Fibroblast of skin of left biceps (primary cell): Measurements from ENCODE around the gene PDK1.
"Not testable (repeated sequence)": the region's sequence is repeated elsewhere in the genome, so short reads cannot be mapped to it uniquely, and the experiment has no call there.

Experiments
- DNase-seq, 2 experiments: peaks; one replicate each; pipeline ENCODE4 v3.0.0-alpha.2; 2013; ENCODE audit warnings: low read depth in 2 of 2

Gene PDK1

DNA sequence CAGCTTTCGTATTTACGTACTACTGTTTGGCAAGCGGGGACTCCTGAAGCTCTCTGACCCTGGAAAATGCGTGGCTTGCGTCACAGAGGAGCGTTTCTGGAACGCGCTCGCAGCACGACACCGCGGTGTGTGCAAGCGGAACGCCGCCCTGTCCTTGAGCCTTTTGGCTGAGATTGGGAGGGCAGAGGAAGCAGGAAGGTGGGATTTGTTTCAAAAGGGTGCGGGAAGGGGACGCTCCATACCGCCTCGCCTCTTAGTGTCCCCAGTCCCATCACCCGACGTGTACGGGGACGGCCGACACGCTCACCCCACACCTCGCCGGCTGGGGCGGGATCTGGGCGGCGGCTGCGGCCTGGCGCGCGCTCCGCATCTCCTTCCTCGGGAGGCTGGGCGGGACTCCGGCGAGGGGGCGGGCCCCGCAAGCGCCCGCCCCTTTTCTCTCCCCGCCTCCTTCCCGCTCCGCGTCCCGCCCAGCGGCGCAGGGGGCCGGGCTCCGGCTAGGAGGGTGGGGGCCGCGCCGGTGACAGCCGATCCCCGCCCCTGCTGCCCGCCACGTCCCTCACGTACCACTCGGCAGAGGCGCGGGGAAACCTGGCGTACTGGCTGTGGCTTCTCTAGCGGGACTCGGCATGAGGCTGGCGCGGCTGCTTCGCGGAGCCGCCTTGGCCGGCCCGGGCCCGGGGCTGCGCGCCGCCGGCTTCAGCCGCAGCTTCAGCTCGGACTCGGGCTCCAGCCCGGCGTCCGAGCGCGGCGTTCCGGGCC, at the start of gene PDK1:
TSS of gene PDK1 (plus strand) at position 569 of the 762 bp plus-strand sequence. CDS start at position 630, 61 bp downstream.
- peak; percentile 81 to 85 for DNase-seq

DNA sequence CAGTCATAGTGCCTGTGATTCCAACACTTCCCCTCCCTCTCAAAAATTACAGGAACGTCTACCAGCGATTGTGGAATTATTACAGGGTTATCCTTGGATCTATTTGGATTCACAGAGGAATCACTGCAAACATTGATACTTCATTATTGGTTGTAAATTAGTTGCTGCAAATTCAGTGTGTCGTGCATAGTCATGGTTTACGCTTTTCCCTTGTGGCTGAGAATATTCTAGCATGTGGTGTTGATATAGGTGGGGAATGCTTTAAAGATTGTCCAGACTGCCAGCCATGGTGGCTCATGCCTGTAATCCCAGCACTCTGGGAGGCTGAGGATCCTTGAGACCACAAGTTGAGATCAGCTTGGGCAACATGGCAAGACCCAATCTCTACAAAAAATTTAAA, 48.7 kb upstream of the PDK1 start:
- DNase-seq: no peak

- no peak for DNase-seq
These were observed 45.8 kb upstream of the PDK1 start for GRCh38 chr2:172510088-172510487.

- no peak for DNase-seq
These were observed 45.3 kb upstream of the PDK1 start for GRCh38 chr2:172510548-172510947.

DNA sequence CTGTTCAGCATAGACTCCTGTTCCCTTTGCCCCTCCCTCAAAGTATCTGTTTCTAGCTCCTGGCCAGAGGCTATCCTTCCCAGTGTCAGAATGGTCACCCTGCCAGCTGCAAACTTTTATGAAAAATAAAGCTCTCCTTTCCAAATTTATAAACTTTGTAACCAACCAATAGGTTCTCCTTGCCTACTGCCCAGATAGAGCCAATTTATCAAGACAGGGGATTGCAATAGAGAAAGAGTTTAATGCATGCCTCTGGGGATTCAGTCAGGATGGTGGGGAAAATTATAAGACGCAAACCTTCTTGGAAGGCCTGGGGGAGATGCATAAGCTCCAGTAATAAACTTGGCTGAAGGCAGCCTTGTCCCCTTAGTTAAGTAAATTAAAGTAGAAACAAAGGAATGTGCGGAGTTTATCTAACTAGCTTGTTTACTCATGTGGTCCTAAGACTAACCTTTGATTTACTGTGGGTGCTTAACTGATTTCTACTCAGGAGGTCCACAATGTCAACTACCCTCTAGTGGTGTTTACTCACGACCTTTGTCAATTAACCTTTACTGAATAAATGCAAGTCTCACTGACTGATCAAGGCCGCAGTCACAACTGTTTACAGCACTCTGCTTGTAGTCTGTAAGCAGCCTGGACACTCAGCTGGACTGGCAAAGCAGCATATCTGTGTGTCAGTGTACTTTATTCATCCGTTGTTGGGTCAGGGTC, 42.9 kb upstream of the PDK1 start:
- DNase-seq: no peak

DNA sequence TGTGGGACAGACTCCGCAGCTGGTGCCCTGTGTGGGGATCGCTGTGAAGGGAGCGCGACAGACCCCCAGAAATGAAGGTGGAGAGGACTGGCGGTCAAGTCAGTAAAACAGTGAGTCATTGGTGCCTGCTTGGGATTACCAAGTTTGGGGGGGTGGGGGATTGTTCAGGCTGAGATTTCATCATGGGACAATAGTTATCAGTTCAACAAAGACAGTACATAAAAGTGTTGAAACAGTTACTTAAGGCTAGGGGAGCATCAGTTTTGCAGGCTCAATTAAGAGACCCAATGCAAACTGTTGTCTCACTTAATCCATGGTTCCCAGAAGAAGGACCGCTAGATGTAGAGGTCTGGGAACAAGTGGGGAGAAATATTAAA, 42.4 kb upstream of the PDK1 start:
- no peak for DNase-seq

DNA sequence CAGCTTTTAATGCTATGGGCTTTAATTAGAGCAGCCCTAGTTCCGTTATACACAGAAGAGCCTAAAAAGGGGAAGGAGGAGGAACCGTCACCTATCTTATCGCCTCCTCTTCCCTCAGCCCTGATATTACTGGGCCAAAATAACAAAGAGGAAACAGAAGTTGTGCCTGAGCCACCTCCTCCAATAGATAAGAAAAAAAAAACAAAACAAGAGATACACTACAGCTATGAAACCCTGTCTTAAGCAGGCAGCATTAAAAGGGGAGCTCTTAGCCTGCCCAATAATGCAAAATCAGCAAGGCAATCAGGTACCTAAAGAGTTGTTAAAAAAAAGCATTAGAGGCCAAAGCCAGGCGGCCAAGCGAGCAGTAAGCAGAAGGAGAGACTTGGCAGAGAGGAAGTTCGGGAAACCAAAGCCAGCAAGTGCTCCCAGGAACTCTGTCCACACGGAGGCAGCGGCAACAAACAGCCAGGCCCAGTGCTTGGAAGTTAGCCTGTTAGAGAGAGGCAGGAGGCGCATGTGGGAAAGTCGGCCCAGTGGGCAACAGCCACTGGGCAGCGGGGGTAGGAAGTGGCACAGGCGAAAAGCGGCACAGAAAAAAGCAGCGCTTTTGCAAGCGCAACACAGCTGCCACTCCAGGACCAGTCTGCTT, 41.8 kb upstream of the PDK1 start:
- no peak for DNase-seq

GRCh38 chr2:172516299-172516698, 39.6 kb upstream of the PDK1 start:
- no peak for DNase-seq

GRCh38 chr2:172518995-172519394, 36.9 kb upstream of the PDK1 start:
- DNase-seq: no peak

- DNase-seq: no peak
These were observed 30.3 kb upstream of the PDK1 start for GRCh38 chr2:172525601-172526000.

DNA sequence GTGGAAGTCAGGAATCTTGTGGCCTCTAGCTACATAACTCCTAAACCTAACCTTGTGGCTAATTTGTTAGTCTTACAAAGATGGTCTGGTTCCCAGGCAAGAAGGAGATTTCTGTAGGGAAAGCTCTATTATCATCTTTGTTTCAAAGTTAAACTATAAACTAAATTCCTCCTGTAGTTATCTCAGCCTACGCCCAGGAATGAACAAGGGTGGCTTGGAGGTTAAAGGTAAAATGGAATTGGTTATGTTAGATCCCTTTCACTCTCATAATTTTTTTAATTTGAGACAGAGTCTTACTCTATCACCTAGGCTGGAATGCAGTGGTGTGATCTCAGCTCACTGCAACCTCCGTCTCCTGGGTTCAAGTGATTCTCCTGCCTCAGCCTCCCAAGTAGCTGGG, 24.6 kb upstream of the PDK1 start:
- no peak for DNase-seq

DNA sequence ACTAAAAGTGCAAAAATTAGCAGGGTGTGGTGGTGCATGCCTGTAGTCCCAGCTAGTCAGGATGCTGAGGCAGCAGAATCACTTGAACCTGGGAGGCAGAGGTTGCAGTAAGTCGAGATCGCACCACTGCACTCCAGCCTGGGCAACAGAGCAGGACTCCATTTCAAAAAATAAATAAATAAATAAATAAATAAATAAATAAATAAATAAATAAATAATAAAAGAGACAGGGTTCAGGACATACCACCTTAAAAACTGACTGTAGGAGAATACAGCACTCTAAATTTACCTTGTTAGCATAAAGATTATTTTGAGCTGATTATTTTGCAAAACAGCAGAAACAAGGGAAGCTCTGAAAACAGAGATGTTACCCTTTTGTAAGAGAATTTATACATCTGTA, 23.4 kb upstream of the PDK1 start:
- not testable (repeated sequence) for DNase-seq

GRCh38 chr2:172533687-172534086, 22.2 kb upstream of the PDK1 start:
- no peak for DNase-seq

DNA sequence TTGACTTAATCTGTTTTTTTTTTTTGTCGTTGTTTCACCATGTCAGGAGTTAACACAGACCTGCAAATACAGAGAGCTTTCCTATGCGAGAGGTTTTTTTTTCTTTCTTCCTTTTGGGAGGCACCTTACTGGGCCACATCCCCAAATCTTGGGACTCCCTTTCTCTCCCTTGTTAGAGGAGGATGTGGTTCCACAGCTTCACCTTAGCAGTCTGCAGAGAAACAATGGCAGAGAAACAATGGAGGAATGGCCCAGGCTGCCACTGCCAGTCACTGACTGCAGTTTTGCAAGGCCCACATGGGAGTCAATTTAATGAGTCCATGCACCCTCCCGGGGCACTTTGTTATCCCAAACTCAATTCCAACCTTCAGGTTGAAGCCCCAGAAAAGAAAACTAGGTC, 20.8 kb upstream of the PDK1 start:
- DNase-seq: no peak

DNA sequence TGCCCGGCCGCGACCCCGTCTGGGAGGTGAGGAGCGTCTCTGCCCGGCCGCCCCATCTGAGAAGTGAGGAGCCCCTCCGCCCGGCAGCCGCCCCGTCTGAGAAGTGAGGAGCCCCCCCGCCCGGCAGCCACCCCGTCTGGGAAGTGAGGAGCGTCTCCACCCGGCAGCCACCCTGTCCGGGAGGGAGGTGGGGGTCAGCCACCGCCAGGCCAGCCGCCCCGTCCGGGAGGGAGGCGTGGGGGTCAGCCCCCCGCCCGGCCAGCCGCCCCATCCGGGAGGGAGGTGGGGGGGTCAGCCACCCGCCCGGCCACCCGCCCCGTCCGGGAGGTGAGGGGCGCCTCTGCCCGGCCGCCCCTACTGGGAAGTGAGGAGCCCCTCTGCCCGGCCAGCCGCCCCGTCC, 18.0 kb upstream of the PDK1 start:
- not testable (repeated sequence) for DNase-seq

DNA sequence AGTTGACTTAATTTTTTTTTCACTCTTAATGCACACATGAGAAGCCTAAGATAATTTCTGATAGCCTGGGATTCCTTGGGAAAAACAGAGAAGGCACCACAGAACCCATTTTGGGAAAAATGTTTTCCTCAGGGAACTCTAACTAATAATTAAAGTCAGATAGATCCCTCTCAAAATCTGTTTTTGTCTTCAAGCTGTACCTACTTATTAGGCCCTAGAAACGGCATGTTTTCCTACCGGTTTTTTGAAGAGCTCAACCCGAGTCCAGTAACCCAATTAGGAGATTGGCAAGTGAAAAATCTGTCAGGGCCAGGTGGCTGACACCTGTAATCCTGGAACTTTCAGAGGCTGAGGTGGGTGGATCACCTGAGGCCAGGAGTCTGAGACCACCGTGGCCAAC, 16.1 kb upstream of the PDK1 start:
- DNase-seq: no peak

DNA sequence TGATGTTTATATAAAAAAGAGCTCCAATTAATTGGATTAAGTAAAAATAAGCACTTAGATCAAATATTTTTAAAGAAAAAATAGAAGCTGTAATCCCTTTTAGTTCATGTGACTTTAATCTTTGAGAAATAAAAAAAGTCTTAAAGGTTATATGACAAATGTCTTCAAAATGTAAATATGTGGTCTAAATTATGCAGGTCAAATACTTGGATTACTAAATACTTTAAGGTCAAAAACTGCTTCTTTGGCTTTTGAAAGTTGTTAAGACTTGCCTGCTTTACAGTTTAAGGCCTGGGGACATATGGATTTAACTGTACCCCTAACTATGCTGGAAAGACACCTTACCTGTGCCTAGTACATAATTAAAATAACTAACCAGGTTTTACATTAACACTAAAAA, 15.5 kb upstream of the PDK1 start:
- no peak for DNase-seq

DNA sequence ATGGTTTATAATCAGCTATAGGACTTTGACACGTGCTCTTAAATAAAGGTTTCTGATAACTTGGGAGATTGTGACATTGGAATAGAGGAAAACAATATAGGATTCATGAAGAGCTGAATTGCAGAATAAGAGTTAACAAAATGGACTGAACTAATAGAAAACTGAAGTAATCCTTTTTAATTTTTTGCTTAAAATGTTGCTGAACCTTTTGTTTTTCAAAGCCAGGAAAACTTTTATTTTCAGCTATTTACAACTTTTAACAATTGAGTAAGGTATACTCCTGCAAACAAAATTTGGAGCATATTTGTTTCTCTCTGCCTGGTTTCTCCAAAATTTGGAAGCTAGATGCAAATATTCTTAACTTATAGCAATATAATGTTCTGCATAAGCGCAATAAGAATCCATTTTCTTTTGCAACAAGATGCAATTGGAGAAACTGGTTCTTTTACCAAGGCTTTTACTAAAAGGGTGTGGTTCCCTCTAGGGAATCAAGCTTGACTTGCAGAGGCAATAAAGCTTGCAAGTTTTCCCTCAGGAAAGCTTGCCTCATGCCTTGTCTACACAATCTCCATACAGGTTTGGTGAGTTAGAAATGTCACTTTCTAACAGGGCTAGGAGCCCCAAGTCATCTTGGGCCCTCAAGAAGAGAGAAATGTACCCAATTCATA, 10.3 kb upstream of the PDK1 start:
- no peak for DNase-seq

- DNase-seq: no peak
These were observed 6.8 kb upstream of the PDK1 start for GRCh38 chr2:172549131-172549530.

GRCh38 chr2:172549802-172550201, 6.1 kb upstream of the PDK1 start:
- DNase-seq: not testable (repeated sequence)

GRCh38 chr2:172550419-172550818, 5.5 kb upstream of the PDK1 start:
- no peak for DNase-seq

DNA sequence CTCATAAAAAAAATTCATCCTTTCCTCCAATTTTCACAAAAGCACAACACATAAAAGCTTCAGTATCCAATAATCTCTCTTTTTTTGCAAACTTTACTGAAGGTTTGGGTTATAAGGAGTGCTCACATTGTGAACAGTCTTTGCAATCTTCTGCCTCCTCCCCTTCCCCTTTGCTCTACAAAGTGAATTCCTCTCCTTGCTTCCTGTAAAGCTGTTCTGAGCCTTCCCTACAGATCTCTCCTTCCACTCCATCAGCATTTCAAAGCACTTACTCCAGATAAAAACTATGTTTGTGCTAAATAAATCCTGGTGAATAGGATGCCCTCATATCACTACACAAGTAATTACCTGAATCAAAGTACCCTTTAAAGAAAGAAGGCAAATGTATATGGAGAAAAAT, 4.6 kb upstream of the PDK1 start:
- DNase-seq: no peak
